Stimulated activated CD4-positive, alpha-beta T cell treated with anti-CD3 and anti-CD28 coated beads, Interleukin-4, amount 100 ng/mL, for 48 hours (primary cell): ENCODE results near the gene CCDC141.
"Not testable (repeated sequence)": the region's sequence is repeated elsewhere in the genome, so short reads cannot be mapped to it uniquely, and the experiment has no call there.

Experiments used
- DNase-seq, 2 donors: peaks; one replicate each; pipeline ENCODE4 v3.0.0-alpha.2; 2020; ENCODE audit warnings: low read depth in 2 of 2

CCDC141 gene

GRCh38 chr2:179049546-179050311, at the start of gene CCDC141:
Gene CCDC141, minus strand, starts transcription at chr2:179050137. Its CDS starts 196 bp downstream, at chr2:179049941.
- no peak for DNase-seq

- no peak for DNase-seq
Measured at GRCh38 chr2:179098080-179098689, 48.2 kb upstream of the CCDC141 start.

DNA sequence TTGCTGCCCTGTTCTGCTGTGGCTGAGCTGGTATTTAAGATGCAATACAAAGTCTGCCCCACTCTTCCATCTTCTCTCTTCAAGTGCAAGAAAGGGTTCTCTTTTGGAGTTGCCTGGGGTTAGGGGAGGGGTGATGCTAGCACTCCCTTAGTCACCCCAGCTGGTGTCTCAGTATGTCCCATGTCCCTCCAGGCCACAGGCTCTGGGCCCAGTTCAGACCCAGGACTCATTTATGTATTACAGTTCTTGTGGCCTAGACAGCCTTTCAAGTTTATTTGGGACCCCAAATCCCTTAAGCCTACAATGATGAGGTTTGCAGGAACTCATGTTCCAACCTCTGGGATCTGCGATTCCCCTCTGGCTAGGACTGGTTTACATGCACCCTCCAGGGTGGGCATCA, 47.2 kb upstream of the CCDC141 start:
- no peak for DNase-seq

DNA sequence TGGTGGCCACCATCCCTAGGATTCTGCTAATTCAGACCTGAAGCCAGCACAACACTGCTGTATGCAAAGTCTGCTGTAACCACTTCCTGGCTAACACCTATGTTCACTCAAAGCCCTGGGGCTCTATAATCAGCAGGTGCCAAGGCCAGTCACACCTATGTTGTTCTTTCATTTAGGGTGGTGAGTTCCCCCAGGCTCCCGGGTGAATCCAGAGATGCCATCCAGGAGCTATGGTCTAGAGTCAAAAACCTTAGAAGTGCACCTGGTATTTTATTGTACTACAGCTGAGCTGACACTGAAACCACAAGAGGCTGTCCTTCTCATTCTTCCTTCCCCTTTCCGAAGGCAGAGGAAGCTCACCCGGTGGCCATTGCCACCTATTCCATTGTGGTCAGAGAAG, 46.2 kb upstream of the CCDC141 start:
- no peak for DNase-seq

DNA sequence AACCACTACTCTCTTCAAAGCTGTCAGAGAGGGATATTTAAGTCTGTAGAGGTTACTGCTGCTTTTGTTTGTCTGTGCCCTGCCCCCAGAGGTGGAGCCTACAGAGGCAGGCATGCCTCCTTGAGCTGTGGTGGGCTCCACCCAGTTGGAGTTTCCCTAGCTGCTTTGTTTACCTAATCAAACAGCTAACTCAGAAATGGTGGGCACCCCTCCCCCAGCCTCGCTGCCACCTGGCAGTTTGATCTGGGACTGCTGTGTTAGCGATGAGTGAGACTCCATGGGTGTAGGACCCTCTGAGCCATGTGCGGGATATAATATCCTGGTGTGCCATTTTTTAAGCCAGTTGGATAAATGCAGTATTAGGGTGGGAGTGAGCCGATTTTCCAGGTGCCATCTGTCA, 43.0 kb upstream of the CCDC141 start:
- not testable (repeated sequence) for DNase-seq

DNA sequence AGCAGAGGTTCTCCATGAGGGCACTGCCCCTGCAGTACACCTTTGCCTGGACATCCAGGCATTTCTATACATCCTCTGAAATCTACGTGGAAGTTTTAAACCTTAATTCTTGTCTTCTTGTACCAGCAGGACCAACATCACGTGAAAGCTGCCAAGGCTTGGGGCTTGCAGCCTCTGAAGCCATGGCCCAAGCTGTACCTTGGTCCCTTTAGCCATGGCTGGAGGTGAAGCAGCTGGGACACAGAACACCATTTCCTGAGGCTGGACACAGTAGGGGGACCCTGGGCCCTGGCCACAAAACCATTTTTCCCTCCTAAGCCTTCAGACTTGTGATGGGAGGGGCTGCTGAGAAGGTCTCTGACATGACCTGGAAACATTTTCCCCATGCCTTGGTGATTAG, 32.8 kb upstream of the CCDC141 start:
- no peak for DNase-seq

DNA sequence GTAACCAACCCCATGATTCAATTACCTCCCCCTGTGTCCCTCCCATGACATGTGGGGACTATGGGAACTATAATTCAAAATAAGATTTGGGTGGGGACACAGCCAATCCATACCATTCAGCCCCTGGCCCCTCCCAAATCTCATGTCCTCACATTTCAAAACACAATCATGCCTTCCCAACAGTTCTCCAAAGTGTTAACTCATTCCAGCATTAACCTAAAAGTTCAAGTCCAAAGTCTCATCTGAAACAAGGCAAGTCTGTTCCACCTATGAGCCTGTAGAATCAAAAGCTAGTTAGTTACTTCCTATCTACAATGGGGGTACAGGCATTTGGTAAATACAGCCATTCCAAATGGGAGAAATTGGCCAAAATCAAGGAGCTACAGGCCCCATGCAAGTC, 32.0 kb upstream of the CCDC141 start:
- no peak for DNase-seq

- no peak for DNase-seq
Measured at GRCh38 chr2:179072527-179072926, 22.6 kb upstream of the CCDC141 start.

DNA sequence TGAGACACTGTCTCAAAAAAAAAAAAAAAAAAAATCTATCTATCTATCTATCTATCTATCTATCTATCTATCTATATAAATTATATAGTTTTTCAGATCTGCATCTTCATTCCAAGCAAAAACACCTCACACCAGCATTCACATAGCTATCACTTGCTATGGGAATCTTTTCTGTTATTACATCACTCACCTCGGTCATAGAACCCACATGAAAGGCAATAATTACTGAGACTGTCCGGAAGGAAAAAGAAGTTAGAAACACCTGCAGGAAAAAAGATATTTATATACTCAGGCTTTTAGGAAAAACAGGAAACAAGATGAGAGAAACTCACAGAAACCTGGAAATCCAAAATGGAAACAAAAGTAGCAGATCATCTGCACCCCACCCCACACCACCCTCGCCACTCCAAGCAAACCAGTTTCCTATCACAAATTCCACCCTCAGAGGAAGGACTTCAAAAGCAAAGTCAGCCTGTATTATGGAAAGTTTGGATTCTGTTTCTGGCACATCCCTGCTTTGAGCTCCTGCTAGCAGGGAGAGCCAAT, 21.9 kb upstream of the CCDC141 start:
- no peak for DNase-seq

DNA sequence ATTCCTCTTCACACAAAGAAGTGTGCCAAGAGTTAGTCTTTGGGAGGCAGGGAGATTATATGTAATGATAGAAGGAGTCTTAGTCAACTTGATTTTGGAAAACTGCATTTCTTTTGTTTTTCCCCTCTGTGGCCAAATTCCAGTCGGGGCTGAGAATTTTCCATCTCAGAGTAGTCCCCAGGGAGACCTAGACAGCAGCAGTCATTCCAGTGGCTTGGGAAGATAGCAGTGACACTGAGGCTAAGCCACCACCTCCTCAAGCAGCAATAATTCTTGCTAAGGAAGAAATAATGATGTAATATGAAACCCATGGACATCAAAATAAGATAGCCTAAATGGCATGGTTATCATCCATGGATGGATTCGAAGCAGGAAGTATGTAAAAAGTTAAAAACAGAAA, 21.0 kb upstream of the CCDC141 start:
- no peak for DNase-seq

DNA sequence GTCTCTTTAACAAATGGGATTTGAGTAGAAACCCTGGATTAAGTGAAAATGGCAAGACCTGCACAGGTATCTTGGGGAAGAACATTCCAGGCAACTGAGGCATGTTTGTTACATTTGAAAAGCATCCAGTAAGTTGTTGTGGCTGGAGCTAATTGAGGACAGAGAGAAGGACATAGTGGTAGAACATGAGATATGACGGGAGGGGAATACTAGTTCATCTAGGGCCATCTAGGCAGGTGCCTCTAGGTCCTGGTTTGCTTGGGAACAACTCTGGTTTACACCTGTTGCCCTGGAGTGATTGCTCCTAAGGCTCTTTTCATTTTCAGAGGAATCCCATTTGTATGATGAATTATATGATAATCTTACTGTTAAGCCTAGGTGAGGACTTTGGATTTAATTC, 19.7 kb upstream of the CCDC141 start:
- DNase-seq = no peak

- no peak for DNase-seq
Measured at GRCh38 chr2:179068991-179069643, 19.2 kb upstream of the CCDC141 start.

GRCh38 chr2:179059026-179059700, 9.2 kb upstream of the CCDC141 start:
- no peak for DNase-seq

DNA sequence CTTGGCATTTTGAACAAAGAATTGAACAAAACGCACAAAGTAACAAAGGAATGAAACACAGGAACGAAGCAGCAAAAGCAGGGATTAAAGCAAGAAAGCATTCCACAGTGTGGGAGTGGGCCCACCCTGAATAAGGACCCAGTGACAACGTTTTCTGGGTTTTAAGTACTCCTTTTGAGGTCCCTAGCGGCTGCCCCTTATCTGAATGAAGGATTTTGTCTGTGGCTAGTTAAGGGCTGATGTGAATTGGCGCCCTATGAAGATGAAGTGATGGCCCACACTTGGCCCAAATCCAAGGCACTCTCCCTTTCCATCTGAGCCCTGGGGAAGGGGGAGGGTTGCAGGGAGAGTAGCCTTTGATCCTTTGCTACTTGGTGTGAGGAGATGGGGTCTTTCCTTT, 7.8 kb upstream of the CCDC141 start:
- no peak for DNase-seq

GRCh38 chr2:179053568-179053967, 3.6 kb upstream of the CCDC141 start:
- not testable (repeated sequence) for DNase-seq

- DNase-seq = no peak
Measured at GRCh38 chr2:179051250-179051649, 1.3 kb upstream of the CCDC141 start.

GRCh38 chr2:179050755-179051154, 818 bp upstream of the CCDC141 start:
- DNase-seq = no peak

- DNase-seq = peak in 1 of 2 donors; percentile 4
Measured at GRCh38 chr2:179049203-179049545, 763 bp downstream of the CCDC141 start.

DNA sequence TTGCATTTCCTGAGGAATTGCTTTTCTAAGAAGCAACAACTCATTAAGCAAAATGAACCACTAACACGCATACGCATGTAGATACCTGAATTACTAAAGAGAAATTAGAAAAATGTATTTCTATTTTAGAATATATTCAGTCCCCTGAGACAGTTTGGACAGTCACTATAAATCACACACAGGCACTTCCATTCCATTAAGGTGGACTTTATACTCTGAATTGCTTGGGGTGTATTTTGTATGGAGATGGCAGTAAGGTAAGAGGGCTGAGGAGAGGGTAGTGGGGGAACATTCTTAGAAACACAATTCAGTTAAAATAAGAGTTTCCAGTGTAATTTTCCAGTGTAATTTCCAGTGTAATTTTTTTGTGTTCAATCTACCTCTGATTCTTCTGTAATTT, 1.8 kb downstream of the CCDC141 start:
- DNase-seq = no peak

DNA sequence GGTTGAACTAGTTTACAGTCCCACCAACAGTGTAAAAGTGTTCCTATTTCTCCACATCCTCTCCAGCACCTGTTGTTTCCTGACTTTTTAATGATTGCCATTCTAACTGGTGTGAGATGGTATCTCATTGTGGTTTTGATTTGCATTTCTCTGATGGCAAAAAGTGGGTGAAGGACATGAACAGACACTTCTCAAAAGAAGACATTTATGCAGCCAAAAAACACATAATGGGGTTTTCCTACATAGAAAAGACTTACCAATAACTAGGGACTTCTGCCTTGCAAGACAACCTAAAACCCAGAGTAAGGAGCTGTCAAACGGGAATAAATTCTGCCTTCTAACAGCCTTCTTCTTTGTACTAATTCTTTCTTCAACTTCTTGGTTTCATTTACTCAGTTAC, 4.3 kb downstream of the CCDC141 start:
- not testable (repeated sequence) for DNase-seq

GRCh38 chr2:179044500-179044899, 5.4 kb downstream of the CCDC141 start:
- DNase-seq = no peak

GRCh38 chr2:179037807-179038206, 12.1 kb downstream of the CCDC141 start:
- DNase-seq = no peak
